ENCODE results near the gene KIF22. TPM values are rescaled to one million over a fixed set of nuclear protein-coding genes. Genes with fewer than 3 reads are reported as not detected.
A peak's percentile ranks its signal among the peaks of the same experiment; 100 is the strongest.

Gene KIF22
- total RNA-seq, 2 donors from 2014 or later = 58.5 to 89.6 TPM

DNA sequence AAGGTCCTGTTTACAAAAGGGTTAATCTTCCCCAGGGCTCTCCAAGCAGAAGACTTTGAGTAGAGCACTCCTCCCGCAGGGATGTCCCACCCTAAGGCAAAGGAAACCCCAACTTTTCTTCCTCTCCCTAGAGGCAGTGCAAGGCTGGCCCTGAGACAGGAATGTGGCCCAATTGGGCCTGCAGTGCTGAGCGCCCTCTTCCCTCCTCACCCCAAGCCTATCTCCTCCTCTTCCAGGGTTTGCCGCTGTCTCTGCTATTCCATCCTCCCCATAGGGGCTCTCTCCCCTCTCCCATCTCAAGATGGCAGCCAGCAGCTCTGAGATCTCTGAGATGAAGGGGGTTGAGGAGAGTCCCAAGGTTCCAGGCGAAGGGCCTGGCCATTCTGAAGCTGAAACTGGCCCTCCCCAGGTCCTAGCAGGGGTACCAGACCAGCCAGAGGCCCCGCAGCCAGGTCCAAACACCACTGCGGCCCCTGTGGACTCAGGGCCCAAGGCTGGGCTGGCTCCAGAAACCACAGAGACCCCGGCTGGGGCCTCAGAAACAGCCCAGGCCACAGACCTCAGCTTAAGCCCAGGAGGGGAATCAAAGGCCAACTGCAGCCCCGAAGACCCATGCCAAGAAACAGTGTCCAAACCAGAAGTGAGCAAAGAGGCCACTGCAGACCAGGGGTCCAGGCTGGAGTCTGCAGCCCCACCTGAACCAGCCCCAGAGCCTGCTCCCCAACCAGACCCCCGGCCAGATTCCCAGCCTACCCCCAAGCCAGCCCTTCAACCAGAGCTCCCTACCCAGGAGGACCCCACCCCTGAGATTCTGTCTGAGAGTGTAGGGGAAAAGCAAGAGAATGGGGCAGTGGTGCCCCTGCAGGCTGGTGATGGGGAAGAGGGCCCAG lies 22.4 kb downstream of the KIF22 start:
- TF ChIP-seq POLR2AphosphoS5 (IDR thresholded peaks at IDR 0.05) = no peak
- TF ChIP-seq CTCF (IDR thresholded peaks at IDR 0.05) = no peak
- TF ChIP-seq POLR2A (IDR thresholded peaks at IDR 0.05) = no peak
- Histone ChIP-seq H3K27me3 (replicated peaks; ENCODE audit: insufficient read depth) (no peaks in the 10 kb centered on the region), H3K27ac (peak overlapping the region; percentile 91), H3K9me3 (no peaks in the 10 kb centered on the region), H3K4me3 (peak overlapping the region; percentile 44 to 52), H3K4me1 (replicated peaks) (peaks cover 27% of the 10 kb centered on the region), H3K36me3 (peaks cover 0 to 2% of the 10 kb centered on the region in 2 donors)
- intact Hi-C loops (cut with DNase I) = loop anchor here (5.0 kb wide), 1 partner anchor 184 kb away; the partner anchor contains the start of genes HIRIP3 and INO80E
- 48% methylated on average over 9 of the region's 9 CpGs for WGBS
- no peak for DNase-seq (ENCODE audit: low spot score)

DNA sequence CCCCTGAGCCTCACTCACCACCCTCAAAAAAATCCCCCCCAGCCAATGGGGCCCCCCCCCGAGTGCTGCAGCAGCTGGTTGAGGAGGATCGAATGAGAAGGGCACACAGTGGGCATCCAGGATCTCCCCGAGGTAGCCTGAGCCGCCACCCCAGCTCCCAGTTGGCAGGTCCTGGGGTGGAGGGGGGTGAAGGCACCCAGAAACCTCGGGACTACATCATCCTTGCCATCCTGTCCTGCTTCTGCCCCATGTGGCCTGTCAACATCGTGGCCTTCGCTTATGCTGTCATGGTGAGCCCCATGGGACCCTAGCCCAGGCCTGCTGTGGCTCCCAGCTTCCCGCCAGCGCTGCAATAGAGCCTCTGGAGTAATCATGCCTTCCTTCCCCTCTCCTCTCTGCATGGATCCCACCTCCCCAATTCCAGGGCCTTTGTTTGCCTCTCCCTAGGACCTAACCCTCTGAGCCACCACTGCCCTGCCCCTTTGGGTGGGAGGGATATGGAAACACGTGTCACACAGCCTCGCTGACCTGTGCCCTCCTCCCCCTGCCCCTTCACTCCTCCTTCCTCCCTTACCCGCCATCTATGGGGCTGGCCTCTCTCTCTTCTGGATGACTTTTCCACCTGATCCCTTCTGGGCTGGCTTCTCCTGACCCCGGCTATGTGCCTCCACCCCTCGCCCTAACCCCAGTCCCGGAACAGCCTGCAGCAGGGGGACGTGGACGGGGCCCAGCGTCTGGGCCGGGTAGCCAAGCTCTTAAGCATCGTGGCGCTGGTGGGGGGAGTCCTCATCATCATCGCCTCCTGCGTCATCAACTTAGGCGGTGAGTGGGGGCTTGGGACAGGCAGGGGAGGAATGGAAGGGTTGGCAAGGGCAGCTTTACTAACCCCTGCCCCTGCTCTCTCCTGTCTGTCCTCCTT lies 23.4 kb downstream of the KIF22 start:
- no peak overlapping the region for H3K4me3 ChIP-seq
- peak overlapping the region in 1 of 2 donors; percentile 96 for H3K27ac ChIP-seq
- H3K4me1 ChIP-seq (replicated peaks) = peaks cover 24% of the 10 kb centered on the region

DNA sequence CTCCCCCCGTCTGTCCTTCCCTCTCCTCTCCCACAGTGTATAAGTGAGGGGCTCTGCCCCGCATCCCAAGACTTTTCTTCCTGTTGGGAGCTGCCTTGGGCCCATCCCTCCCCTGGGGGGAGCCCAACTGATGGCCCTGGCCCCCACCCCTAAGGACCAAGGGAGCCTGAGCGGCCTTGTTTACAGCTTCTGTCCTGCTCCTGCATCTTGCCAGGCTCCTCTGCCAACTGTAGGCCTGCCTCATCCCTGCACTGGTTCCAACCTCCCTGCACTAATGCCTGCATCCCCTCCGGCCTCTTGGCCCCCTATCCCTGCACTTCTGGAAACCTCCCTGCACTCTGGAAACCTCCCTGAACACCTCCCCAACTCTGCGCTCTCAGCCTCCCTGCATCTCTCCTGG lies 24.0 kb downstream of the KIF22 start:
- H3K9me3 ChIP-seq = no peaks in the 10 kb centered on the region
- WGBS = 65% methylated on average over 5 of the region's 5 CpGs
- TF ChIP-seq POLR2A (IDR thresholded peaks at IDR 0.05) (no peak), CTCF (IDR thresholded peaks at IDR 0.05) (no peak), POLR2AphosphoS5 (IDR thresholded peaks at IDR 0.05) (no peak)
- intact Hi-C loops (cut with DNase I) = loop anchor here (5.0 kb wide), 1 partner anchor 183 kb away; the partner anchor contains the start of genes HIRIP3 and INO80E
- H3K4me1 ChIP-seq (replicated peaks) = peaks cover 17% of the 10 kb centered on the region
- peaks cover 0 to 2% of the 10 kb centered on the region in 2 donors for H3K36me3 ChIP-seq
- no peak for DNase-seq (ENCODE audit: low spot score)
- H3K4me3 ChIP-seq = no peak overlapping the region
- H3K27me3 ChIP-seq (replicated peaks; ENCODE audit: insufficient read depth) = no peaks in the 10 kb centered on the region
- peak overlapping the region in 1 of 2 donors; percentile 96 for H3K27ac ChIP-seq

More for the DNA sequence above, 23.4 kb downstream of the KIF22 start:
- DNase-seq (ENCODE audit: low spot score) = no peak
- 68% methylated on average over 24 of the region's 24 CpGs for WGBS
- intact Hi-C loops (cut with DNase I) = loop anchor here (5.0 kb wide), 1 partner anchor 183 kb away; the partner anchor contains the start of genes HIRIP3 and INO80E
- H3K27me3 ChIP-seq (replicated peaks; ENCODE audit: insufficient read depth) = no peaks in the 10 kb centered on the region
- no peaks in the 10 kb centered on the region for H3K9me3 ChIP-seq
- peaks cover 0 to 2% of the 10 kb centered on the region in 2 donors for H3K36me3 ChIP-seq
- no peak for TF ChIP-seq POLR2AphosphoS5 (IDR thresholded peaks at IDR 0.05)
- TF ChIP-seq POLR2A (IDR thresholded peaks at IDR 0.05) = no peak
- TF ChIP-seq CTCF (IDR thresholded peaks at IDR 0.05) = no peak

- peak overlapping the region; percentile 63 to 77 for H3K4me3 ChIP-seq
- intact Hi-C loops (cut with DNase I) = loop anchor here (5.0 kb wide), 1 partner anchor 47 kb away; the partner anchor contains the start of gene CDIPT
- WGBS = 6% methylated on average over 38 of the region's 39 CpGs
Measured at GRCh38 chr16:29815032-29815721, 24.6 kb downstream of the KIF22 start.

More at GRCh38 chr16:29815032-29815721, 24.6 kb downstream of the KIF22 start:
- H3K4me1 ChIP-seq (replicated peaks) = peaks cover 12% of the 10 kb centered on the region
- peak overlapping the region; percentile 96 to 98 for H3K27ac ChIP-seq
- H3K9me3 ChIP-seq = no peaks in the 10 kb centered on the region
- H3K27me3 ChIP-seq (replicated peaks; ENCODE audit: insufficient read depth) = no peaks in the 10 kb centered on the region
- no peak for TF ChIP-seq POLR2A (IDR thresholded peaks at IDR 0.05)
- no peak for TF ChIP-seq POLR2AphosphoS5 (IDR thresholded peaks at IDR 0.05)
- no peak for TF ChIP-seq CTCF (IDR thresholded peaks at IDR 0.05)
- no peaks in the 10 kb centered on the region for H3K36me3 ChIP-seq
- DNase-seq (ENCODE audit: low spot score) = no peak

Data from prostate gland (tissue), 2 donors.